ENCODE measurements around the gene SOX10.

Gene SOX10

GRCh38 chr22:38009000-38009806 is 24.8 kb upstream of the SOX10 start (continued):
- TF ChIP-seq ZNF837 (tag by site-specific recombination; IDR thresholded peaks at IDR 0.05) (no peak), ZSCAN30 (tag by site-specific recombination; IDR thresholded peaks at IDR 0.05) (no peak)

DNA sequence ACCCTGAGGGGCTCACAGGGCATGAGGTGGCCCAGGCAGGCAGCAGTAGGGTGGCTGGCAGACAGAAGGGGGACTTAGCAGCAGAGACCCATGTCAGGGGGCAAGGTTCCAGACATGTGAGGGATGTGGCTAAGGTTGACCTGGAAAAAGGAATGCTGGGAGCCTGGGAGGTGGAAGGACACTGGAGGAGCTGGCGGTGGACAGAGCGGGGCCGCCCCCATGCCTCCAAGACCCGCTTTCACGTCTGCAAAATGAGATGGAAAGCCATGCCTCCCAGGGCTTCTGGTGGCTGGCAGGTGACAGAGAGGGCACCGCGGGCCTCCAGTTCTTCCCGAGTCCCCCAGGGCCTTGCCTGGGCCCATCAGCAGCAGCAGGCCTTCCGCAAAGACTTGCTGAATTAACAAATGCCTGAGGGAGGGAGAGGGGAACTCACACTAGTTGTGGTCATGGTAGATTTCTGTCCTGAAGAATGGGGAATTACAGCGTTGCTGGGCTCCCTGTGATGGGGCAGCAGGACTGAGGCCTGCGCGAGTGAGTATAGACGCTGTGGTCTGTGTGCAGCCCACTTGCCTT is 23.1 kb upstream of the SOX10 start:
- no peaks in the 10 kb centered on the region for H3K9me3 ChIP-seq (ENCODE audit: control insufficient read depth, insufficient read depth, low read depth, low read length)
- no peak for TF ChIP-seq RBAK (tag by site-specific recombination; IDR thresholded peaks at IDR 0.05)
- TF ChIP-seq HOXC10 (CRISPR knock-in tag; IDR thresholded peaks at IDR 0.05) = no peak
- TF ChIP-seq SCRT2 (tag by site-specific recombination; IDR thresholded peaks at IDR 0.05) = no peak
- no peak for TF ChIP-seq ZNF530 (tag by site-specific recombination; IDR thresholded peaks at IDR 0.05; ENCODE audit: low read depth)
- TF ChIP-seq ZBTB48 (tag by site-specific recombination; IDR thresholded peaks at IDR 0.05) = no peak
- TF ChIP-seq ZNF48 (tag by site-specific recombination; IDR thresholded peaks at IDR 0.05) = no peak
- no peak for TF ChIP-seq ZNF837 (tag by site-specific recombination; IDR thresholded peaks at IDR 0.05)
- TF ChIP-seq ZNF670 (tag by site-specific recombination; IDR thresholded peaks at IDR 0.05; ENCODE audit: low read depth) = no peak
- no peak for TF ChIP-seq PRDM2 (tag by site-specific recombination; IDR thresholded peaks at IDR 0.05; ENCODE audit: borderline replicate concordance)
- TF ChIP-seq ZBTB6 (tag by site-specific recombination; IDR thresholded peaks at IDR 0.05) = no peak
- TF ChIP-seq ZNF211 (tag by site-specific recombination; IDR thresholded peaks at IDR 0.05; ENCODE audit: low read depth) = no peak
- no peak for TF ChIP-seq ZNF768 (tag by site-specific recombination; IDR thresholded peaks at IDR 0.05)
- TF ChIP-seq BCL11B (tag by site-specific recombination; IDR thresholded peaks at IDR 0.05; ENCODE audit: low read depth) = no peak
- no peak for TF ChIP-seq ZNF776 (tag by site-specific recombination; IDR thresholded peaks at IDR 0.05; ENCODE audit: borderline replicate concordance)
- TF ChIP-seq ZNF248 (tag by site-specific recombination; IDR thresholded peaks at IDR 0.05) = no peak
- no peak for TF ChIP-seq ZNF19 (tag by site-specific recombination; IDR thresholded peaks at IDR 0.05; ENCODE audit: low read depth)
- TF ChIP-seq ZNF324 (tag by site-specific recombination; IDR thresholded peaks at IDR 0.05) = no peak
- no peak for TF ChIP-seq OVOL3 (tag by site-specific recombination; IDR thresholded peaks at IDR 0.05)
- no peaks in the 10 kb centered on the region for H3K36me3 ChIP-seq (ENCODE audit: control insufficient read depth in 2 of 2, insufficient read depth in 1 of 2, low read length in 2 of 2)
- ChIA-PET POLR2A (no interaction called here), CTCF (no interaction called here)
- no peaks in the 10 kb centered on the region for H3K4me1 ChIP-seq (ENCODE audit: control insufficient read depth, insufficient read depth, low read length)
- no peak overlapping the region for H3K4me3 ChIP-seq (ENCODE audit: low read depth, low read length)
- no peak overlapping the region for H3K27ac ChIP-seq (ENCODE audit: extremely low read depth, low read depth, low read length)
